GM23338 (cell line): ENCODE measurements around the gene EFNA4.

ENCODE experiments used
- CTCF ChIP-seq, 2 experiments: fragments of 200-600 bp in 1 of 2; sonication (generic) in 1 of 2; conservative IDR thresholded peaks; 2 replicates each; pipeline versions ENCODE4 v1.5.1 to v1.6.1; 2016 to 2017; ENCODE audit warnings: antibody characterized with exemption in 2 of 2, low read depth in 2 of 2, mild to moderate bottlenecking in 2 of 2, moderate library complexity in 1 of 2
- EZH2 ChIP-seq: fragments of 200-600 bp; sonication (generic); IDR thresholded peaks from one replicate; pipeline ENCODE4 v1.8.0; 2017; ENCODE audit warnings: antibody characterized with exemption, mild to moderate bottlenecking, low read depth; ENCODE audit not compliant: unreplicated experiment
- EZH2phosphoT487 ChIP-seq: fragments of 200-600 bp; sonication (generic); IDR thresholded peaks from one replicate; pipeline ENCODE4 v1.8.1; 2018; ENCODE audit warnings: antibody characterized with exemption; ENCODE audit not compliant: unreplicated experiment
- POLR2AphosphoS5 ChIP-seq: IDR thresholded peaks from 2 replicates; pipeline ENCODE4 v1.6.1; 2016; ENCODE audit warnings: antibody characterized with exemption, low read depth

DNA sequence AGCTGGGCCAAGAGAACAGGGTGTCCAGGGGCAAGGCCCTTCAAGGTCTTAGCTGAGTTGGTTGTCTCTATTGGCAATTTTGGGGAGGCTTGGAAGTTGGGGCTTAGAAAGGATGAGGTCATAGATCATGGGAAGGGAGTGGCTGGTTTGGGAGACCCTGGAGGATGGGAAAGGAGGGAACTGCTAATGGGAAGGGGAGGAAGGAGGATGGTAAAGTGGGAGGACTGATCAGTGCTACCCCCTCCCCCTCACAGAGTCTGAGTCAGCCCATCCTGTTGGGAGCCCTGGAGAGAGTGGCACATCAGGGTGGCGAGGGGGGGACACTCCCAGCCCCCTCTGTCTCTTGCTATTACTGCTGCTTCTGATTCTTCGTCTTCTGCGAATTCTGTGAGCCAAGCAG, 5.1 kb downstream of the EFNA4 start:
- TF ChIP-seq POLR2AphosphoS5 (no peak), CTCF (conservative IDR thresholded peaks at IDR 0.05; ENCODE audit: low read depth in 2 of 2) (no peak), EZH2 (no peak), EZH2phosphoT487 (no peak)
